SK-N-SH treated with all-trans-retinoic acid at 6 μM for 48 hours (cell line): ENCODE measurements around the gene SDK1.

ENCODE experiments used
- CREB5 ChIP-seq: fragments of 250-450 bp; sonication (Bioruptor Pico); IDR thresholded peaks from 2 replicates; pipeline ENCODE4 v1.5.1; 2020; ENCODE audit warnings: low read depth, mild to moderate bottlenecking, moderate library complexity
- POU6F1 ChIP-seq: fragments of 250-450 bp; sonication (Bioruptor Pico); IDR thresholded peaks from 2 replicates; pipeline ENCODE4 v1.8.0; 2021; ENCODE audit warnings: low read depth, mild to moderate bottlenecking, moderate library complexity, borderline replicate concordance
- TOX ChIP-seq: fragments of 250-450 bp; sonication (Bioruptor Pico); IDR thresholded peaks from 2 replicates; pipeline ENCODE4 v1.8.0; 2021; ENCODE audit warnings: mild to moderate bottlenecking, moderate library complexity, borderline replicate concordance
- ZC3H10 ChIP-seq: fragments of 250-450 bp; sonication (Bioruptor Pico); IDR thresholded peaks from 2 replicates; pipeline ENCODE4 v1.5.1; 2021; ENCODE audit warnings: mild to moderate bottlenecking, moderate library complexity
- ZFP3 ChIP-seq: fragments of 250-450 bp; sonication (Bioruptor Pico); IDR thresholded peaks from 2 replicates; pipeline ENCODE4 v1.5.0; 2020; ENCODE audit warnings: mild to moderate bottlenecking, moderate library complexity
- ZFP30 ChIP-seq: fragments of 450-650 bp; formaldehyde crosslinking; IDR thresholded peaks from 2 replicates; pipeline ENCODE4 v1.5.0; 2022; ENCODE audit warnings: mild to moderate bottlenecking, moderate library complexity
- ZNF8 ChIP-seq: fragments of 450-650 bp; formaldehyde crosslinking; IDR thresholded peaks from 2 replicates; pipeline ENCODE4 v1.5.0; 2020; ENCODE audit warnings: mild to moderate bottlenecking, moderate library complexity

GRCh38 chr7:4202954-4203353 lies 901.9 kb downstream of the SDK1 start:
- TF ChIP-seq ZNF8 (no peak), ZFP30 (CRISPR knock-in tag) (no peak), POU6F1 (CRISPR knock-in tag) (no peak), ZC3H10 (CRISPR knock-in tag) (no peak), TOX (CRISPR knock-in tag) (no peak), ZFP3 (CRISPR knock-in tag) (no peak), CREB5 (CRISPR knock-in tag) (no peak)
